ENCODE data around the gene NANS.

GRCh38 chr9:98100456-98100855 lies 43.9 kb downstream of the NANS start:
- TF ChIP-seq, protein P1, sequence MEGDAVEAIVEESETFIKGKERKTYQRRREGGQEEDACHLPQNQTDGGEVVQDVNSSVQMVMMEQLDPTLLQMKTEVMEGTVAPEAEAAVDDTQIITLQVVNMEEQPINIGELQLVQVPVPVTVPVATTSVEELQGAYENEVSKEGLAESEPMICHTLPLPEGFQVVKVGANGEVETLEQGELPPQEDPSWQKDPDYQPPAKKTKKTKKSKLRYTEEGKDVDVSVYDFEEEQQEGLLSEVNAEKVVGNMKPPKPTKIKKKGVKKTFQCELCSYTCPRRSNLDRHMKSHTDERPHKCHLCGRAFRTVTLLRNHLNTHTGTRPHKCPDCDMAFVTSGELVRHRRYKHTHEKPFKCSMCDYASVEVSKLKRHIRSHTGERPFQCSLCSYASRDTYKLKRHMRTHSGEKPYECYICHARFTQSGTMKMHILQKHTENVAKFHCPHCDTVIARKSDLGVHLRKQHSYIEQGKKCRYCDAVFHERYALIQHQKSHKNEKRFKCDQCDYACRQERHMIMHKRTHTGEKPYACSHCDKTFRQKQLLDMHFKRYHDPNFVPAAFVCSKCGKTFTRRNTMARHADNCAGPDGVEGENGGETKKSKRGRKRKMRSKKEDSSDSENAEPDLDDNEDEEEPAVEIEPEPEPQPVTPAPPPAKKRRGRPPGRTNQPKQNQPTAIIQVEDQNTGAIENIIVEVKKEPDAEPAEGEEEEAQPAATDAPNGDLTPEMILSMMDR (IDR thresholded peaks at IDR 0.05) = no peak
- no peak for TF ChIP-seq POLR2A (IDR thresholded peaks at IDR 0.05)

Data from esophagus squamous epithelium (tissue), 4 donors.